ENCODE measurements around the gene STRIT1.
"Not testable (repeated sequence)": the region's sequence is repeated elsewhere in the genome, so short reads cannot be mapped to it uniquely, and the experiment has no call there.

STRIT1 gene

DNA sequence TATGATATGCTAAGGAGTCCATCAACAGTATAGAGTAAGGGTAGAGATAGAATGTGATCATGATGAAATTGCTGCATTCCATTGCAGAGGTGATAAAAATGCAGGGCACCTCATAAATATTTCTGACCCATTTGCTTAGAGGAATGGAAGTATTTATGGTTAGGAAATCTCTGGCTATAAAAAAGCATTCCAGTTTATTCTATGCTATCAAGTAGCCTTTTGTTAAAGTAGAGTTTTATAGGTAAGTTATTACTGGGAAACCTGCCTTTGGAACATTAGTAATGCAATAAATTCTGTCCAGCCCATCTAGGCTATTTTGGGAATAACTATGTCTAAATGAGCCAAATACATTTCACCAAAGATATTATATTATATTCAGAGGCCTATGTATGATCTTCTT, 19.8 kb upstream of the STRIT1 start:
- DNase-seq (ENCODE audit: low read depth) = no peak

DNA sequence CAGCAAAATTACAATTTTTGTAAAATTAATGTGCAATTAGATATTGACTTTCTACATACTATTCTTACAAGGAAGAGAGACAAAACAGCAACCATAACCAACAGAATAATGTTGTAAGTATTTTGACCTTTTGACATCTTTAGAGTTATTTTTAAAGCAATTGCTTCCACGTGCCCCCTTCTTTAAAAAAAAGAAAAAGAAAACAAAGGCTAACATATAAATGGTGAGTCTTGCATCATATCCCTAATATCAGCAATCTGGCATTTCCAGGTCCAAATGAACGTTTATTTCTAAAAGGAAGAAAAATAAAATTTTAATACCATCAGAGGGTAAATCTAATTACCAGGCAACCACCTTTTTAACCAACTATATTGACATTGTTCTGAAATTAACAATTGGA, 19.3 kb upstream of the STRIT1 start:
- DNase-seq (ENCODE audit: low read depth) = no peak

DNA sequence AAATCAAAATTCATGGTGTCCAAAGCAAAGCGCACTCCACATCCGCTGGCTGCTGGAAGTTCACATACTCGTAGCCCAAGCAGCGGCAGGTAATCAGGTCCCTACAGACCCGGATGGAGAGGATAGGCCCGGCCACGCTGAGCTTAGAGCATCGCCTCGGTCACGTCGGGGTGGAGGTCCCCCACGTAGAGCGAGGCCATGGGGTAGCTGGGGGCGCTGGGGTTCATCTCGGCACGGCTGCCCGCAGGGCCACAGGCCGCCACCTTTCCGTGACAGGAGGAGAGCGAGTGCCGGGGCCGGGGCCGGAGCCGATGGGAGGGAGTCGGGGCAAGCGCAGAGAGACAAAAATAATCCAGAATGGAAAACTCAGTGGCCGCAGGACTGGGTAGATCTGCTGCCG, 16.1 kb upstream of the STRIT1 start:
- no peak for DNase-seq (ENCODE audit: low read depth)

DNA sequence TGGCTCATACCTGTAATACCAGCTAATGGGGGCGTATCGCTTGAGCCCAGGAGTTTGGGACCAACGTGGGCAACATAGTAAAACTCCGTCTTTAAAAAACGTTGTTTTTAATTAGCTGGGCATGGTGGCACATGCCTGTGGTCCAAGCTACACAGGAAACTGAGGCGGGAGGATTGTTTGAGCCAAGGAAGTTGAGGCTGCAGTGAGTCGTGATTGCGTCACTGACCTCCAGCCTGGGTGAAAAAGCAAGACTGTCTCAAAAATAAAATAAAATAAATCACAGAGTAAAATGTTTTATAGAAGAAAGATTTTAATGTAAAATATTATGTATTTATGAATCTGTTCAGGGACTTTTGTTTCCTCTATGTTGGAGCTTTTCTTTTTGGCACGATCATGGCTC, 15.3 kb upstream of the STRIT1 start:
- DNase-seq (ENCODE audit: low read depth) = no peak

DNA sequence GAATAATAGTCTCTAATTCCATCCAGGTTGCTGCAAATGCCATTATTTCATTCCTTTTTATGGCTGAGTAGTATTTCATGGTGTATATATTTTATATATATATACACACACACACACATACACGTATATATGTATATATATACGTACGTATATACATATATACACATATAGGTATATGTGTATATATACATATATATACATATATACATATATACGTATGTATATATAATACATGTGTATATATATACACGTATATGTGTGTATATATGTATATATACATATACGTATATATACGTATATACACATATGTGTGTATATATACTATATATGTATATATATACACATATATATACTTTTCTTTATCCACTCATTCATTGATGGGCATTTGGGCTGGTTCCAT, 13.7 kb upstream of the STRIT1 start:
- no peak for DNase-seq (ENCODE audit: low read depth)

DNA sequence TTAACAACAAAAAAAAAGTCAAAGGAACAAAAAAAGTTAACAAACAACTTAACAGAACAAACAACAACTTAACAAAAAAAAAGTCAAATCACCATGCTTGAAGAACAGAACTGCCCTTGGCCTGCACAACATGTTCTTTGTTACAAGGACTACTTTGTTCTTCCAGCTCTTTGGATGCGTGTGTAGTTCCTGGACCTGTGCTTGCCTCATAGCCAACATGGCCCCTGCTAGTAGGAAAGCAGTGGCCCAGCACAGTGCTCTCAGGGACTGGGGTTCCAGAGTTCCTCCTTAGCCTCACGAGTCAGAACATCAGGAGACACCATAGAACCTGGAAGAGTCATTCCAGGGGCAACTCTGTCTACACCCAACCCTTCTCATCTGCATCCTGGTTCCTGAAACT, 10.9 kb upstream of the STRIT1 start:
- DNase-seq (ENCODE audit: low read depth) = no peak

DNA sequence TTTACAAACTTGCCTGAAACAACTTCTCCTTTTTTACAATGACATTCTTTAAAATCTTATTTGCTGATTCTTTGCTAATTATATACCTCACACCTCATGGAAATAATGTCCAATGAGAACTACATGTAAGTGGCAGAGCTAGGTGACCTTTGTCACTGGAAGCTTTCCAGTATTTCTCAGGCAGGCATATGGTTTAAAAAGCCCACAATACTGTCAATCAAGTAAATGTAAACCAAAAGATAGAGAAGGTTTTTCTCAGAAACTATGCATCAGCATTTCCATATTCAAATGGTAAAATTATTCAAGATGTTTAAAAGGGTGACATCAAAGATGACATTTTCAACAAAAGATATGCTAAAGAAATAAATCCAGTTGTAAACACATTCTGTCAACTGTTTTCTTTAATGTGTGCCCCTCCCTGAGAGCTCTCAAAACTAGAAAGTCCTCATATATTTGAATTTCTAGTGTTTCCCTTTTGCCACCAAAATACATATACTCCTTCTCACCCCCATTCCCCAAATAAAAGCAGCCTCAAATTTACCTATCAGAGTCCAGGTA, 10.1 kb upstream of the STRIT1 start:
- no peak for DNase-seq (ENCODE audit: low read depth)

DNA sequence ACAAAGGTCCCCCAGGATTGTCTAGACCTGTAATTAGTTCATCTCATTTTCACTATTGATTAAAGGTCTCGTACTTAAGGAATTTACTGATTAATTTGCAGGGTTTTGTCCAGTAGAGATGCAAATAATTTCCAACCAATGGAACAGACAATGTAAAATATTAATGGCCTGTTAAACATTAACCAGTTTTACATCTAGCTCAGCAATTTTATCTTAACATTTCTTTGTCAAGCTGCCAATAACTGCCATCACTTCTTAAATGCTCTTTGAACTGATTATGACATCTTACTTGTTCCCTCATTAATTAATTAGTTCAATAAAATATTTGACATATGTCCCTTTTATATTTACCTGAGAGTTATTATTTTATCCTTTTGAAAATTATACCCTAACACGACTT, 9.4 kb upstream of the STRIT1 start:
- DNase-seq (ENCODE audit: low read depth) = no peak

DNA sequence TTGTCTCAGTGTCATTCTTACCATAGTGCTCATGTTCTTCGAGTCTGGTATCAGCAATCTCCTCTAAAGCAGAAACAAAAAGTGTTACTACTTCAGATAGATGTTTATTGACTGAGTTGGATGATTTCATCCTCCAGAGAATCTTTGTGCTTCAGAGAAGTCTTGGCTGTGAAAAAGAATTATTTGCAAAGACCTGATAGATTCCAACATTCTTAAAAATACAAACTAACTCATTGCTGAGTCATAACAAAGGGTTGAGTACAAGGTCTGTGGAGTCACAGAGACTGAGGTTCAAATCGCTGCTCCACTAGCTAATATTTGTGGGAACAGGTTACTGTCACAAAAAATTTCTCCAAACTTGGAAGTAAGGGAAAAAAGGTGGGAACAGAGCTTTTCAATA, 9.0 kb upstream of the STRIT1 start:
- no peak for DNase-seq (ENCODE audit: low read depth)

DNA sequence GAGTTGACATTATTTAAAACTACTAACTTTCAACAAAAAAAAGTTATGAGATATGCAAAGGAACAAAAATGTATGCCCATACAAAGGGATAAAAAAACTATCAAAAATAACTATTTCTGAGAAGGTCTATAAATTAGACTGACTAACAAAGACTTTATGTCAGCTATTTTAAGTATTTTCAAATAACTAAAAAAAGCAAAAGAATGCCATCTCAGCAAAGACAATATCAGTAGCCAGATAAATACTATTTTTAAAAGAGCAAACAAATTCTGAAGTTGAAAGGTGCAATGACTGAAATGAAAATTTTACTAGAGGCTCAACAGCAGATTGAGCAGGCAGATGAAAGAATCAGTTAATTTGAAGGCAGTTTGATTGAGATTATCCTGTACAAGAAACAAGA, 3.6 kb upstream of the STRIT1 start:
- DNase-seq (ENCODE audit: low read depth) = no peak

DNA sequence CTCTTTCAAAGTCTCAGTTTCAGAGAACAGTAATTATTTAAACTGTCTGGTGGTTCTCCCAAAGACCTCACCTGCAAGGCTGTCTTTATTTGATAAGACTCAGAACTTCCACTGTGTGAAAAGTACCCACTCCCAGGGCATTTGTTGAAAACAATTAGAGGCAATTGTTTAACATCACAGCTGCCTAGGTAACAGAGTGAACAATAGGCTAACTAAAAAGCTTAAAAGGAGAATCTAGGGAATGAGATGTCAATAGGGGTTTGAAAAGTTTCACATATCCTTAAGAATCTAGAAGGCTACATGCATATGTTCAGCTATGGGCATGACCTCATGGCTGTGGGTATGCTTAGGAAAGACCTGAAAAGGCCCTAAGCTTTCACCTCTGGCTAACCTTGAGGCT, 2.9 kb upstream of the STRIT1 start:
- DNase-seq (ENCODE audit: low read depth) = no peak

DNA sequence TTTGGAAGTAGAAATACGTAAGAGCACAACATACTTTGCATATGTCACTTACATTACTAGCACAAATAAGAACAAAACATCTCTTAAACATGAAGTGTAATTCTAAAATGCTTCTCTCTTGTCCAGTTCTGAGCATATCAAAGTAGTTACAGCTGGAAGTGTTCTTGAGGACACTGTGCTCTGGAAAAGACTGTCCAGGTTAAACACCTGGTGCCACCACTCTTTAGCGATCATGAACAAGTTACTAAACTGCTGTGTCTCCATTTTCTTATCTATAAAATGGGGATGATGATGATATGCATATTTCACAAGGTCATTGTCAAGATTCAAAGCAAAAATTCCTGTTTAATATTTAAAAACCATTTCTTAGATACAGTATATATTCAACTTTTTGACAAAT, 790 bp downstream of the STRIT1 start:
- no peak for DNase-seq (ENCODE audit: low read depth)

DNA sequence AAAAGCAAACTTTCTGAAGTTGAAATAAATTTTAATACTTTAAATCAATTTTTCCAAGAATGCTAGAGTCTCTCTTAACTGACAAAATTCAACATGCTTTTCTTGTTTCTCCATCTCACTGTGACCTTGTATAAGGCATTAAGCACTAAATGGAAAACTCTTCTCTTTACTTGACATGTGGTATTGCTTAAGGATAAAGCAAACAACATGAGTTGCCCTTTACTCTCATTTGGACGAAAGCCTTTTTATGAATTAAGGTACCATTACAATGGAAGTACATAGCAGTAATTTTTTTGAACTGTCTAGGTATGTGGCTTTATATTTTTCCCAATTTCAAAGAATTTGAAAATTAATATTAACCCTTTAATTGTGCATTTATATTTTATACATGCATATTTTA, 1.4 kb downstream of the STRIT1 start:
- DNase-seq (ENCODE audit: low read depth) = no peak

DNA sequence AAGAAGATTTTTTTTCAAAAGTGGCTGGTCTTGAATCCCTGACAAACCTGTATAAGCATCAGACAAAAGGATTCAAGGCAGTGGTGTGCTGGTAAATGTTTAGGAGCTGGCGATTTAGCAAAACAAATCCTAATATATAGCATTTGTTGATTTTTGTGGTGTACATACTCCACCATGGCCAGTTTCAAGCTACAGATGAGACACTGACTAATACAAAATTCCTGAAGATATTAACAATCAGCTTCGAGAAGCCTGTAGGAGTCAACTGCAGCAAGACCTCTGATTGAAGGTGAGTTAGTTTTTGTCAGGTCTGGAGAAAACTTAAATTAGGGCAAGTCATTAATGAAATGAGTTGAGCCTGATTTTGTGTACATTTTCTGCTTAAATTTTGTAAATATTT, 6.7 kb downstream of the STRIT1 start:
- no peak for DNase-seq (ENCODE audit: low read depth)

DNA sequence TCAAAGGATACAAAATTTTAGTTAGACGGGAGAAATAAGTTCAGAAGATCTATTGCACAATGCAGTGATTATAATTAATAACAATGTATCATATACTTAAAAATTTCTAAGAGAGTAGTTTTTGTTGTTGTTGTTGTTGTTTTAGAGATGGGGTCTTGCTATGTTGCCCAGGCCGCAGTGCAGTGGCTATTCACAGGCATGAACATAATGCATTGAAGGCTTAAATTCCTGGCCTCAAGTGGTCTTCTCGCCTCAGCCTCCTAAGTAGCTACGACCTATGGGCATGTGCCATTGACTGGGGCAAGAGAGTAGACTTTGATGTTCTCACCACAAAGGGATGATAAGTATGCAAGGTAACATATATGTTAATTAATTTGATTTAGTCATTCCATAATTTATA, 7.5 kb downstream of the STRIT1 start:
- no peak for DNase-seq (ENCODE audit: low read depth)

DNA sequence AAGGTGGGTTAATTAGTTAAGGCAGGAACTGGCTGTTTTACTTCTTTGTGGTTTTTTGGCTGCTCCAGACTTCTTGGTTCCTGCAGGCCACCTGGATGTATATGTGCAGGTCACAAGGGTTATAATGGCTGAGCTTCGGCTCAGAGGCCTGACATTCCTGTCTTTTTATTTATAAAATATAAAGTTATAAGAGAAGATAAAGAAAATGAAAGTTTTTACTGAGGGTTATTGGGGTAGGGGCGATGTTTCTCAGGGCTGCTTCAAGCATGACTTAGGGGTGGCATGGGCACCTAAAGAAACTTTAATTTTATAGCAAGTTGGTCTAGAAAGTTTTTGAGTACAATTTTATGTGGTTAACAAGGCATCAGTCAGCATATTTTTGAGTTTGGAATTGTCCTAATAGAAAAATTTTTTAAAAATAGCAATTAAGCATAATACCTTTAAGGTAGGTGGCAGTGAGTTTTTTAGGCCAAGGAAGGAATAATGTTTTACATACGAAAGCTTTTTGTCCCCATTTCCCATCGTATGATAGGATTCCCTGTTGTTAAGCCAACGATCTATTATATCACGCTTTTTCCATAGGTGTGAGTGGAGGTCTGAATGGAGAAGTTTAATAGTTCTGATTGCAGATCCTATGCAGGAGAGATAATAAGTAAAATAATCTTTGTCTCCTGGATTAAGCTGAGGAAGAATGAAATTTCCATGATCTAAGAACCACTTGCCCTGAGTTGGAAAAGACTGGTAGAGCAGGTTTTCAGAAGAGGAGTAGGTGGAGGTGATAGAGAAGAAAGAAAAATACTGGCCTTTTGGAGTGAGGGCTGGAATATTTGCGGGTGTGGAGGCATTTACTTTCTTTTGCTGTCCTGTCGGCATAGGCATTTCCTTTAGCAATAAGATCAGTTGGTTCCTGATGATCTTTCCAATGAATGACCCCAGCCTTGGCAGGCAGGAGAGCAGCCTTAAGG, 10.1 kb downstream of the STRIT1 start:
- DNase-seq (ENCODE audit: low read depth) = no peak

DNA sequence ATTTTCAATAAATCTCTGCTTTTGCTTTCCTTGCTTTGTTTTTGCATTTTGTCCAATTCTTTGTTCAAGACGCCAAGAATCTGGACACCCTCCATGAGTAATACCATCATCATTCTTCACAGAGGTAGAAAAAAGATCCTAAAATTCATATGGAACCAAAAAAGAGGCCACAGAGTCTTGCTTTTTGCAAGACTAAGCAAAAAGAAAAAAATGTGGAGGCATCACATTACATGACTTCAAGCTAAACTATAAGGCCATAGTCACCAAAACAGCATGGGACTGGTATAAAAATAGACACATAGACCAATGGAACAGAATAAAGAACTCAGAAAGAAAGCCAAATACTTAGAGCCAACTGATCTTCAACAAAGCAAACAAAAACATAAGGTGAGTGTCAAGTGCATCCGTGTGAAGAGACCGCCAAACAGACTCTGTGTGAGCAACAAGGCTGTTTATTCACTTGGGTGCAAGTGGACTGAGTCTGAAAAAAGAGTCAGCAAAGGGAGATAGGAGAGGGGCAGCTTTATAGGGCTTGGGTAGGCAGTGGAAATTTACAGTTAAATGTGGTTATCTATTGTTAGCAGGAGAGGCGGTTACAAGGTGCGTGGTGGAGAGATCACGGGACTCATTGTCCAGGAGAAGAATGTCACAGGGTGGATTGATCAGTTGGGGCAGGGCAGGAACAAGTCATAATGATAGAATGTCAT, 10.9 kb downstream of the STRIT1 start:
- DNase-seq (ENCODE audit: low read depth) = no peak

DNA sequence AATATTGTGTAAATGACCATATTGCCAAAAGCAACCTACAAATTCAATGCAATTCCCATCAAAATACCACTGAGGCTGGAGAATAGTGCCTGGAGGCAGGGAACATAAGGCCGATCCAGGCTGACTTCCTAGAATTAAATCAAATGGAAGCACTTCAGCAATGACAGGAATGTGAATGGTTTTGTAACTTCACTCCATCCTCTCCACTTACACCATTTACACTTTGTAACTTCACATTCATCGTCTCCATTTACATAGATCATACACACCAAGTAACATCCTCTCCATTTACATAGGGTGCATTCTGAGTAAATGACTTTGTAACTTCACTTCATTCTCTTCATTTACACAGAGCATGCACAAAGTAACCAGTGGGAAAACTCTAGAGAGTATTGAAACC, 11.6 kb downstream of the STRIT1 start:
- DNase-seq (ENCODE audit: low read depth) = no peak

DNA sequence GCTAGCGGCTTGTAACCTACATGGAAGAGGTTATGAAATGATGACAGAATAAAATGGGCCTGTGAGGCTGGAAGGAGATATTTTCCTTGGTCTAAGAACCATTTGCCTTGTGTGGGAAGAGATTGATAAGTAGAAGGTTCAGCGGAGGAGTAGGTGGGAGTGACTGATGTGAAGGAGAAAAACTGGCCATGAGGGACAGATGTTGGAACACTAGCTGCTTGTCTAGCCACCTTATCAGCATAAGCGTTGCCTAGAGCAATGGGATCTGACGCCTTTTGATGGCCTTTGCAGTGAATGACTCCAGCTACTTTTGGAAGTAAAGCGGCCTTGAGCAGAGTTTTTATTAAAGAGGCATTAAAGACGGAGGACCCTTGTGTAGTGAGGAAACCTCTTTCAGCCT, 17.4 kb downstream of the STRIT1 start:
- not testable (repeated sequence) for DNase-seq (ENCODE audit: low read depth)

DNA sequence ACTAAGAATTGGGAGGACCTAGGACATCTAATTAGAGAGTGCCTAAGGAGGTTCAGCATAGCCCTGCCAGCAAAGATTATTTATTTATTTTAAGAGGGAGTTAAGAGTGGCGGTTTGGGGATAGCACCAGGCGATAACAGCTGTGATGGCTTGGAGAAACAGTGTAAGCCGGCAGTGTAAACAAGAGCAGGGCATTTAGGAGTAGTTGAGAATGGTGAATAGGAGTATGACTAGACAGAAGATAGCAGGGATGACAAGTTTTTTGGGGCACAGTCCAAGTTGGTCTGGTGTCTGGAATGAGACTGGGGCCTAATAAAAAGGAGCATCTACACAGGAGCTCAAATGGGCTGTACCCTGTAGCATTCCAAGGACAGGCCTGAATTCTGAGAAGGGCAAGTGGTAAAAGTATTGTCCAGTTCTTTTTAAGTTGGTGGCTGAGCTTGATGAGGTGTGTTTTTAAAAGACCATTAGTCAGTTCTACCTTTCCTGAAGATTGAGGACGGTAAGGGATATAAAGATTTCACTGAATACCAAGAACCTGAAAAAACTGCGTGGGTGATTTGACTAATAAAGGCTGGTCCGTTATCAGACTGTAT, 18.2 kb downstream of the STRIT1 start:
- DNase-seq (ENCODE audit: low read depth) = not testable (repeated sequence)

DNA sequence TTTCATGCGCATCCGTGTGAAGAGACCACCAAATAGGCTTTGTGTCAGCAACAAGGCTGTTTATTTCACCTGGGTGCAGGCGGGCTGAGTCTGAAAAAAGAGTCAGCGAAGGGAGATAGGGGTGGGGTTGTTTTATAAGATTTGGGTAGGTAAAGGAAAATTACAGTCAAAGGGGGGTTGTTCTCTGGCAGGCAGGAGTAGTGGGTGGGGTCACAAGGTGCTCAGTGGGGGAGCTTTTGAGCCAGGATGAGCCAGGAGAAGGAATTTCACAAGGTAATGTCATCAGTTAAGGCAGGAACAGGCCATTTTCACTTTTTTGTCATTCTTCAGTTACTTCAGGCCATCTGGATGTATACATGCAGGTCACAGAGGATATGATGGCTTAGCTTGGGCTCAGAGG, 19.0 kb downstream of the STRIT1 start:
- not testable (repeated sequence) for DNase-seq (ENCODE audit: low read depth)

DNA sequence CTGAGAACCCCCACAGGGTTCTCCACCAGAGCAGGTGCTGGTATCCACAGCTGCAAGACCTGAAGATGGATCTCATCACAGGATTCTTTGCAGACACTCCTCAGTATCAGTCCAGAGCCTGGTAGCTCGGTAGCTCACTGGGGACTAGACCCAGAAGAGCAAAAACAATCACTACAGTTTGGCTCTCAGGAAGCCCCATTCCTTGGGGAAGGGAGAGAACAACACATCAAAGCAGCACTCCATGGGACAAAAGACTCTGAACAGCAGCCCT, 22.2 kb downstream of the STRIT1 start:
- no peak for DNase-seq (ENCODE audit: low read depth)

Data from activated T-cell treated with anti-CD3 and anti-CD28 coated beads for 48 hours (primary cell).